ENCODE results near the gene C17orf113.
"Not testable (repeated sequence)": the region's sequence is repeated elsewhere in the genome, so short reads cannot be mapped to it uniquely, and the experiment has no call there.

The C17orf113 gene

DNA sequence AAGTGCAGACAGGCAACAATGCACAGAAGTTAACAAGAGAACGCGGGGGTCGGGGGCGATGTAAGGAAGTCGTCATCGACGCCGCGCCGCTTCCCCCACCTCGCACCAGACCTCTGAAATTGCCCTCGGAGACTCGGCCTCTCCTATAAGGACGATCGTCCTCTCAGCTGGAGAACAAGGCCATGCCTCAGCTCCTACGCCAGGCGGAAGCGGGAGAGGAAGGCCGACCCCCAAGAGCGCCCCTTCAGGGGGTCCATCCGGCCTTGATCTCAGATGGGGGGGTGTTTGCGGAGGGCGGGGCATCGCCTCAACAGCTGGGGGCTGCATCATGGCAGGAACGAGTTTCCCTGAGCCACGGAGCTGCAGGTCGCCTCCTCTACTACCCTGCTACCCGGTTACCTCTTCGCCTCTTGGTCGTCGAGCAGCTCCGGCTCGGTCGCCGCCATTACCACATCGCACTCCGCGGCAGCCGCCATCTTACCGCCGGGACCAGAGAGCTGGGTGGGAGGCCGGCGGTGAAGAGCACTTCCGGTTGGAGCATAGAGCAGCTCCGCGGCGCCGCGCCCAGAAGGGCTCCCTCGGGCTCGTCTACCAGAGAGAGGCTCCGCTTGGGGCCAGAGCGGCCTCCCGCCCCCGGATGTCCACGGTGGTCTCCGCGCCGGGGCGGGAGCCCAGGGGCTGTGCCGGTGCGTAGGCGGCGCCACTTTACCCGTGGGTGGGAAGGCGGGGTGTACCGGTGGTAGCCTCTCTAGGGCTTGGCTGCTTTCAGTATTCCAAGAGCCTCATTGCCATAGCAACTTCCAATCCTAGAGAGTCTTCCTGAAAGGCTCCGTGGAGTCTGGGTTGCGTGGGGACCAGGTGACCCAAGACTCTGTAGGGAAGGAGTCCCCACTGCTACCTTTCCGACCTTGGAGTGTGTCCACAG lies 33.2 kb downstream of the C17orf113 start, which contains the start of gene DNAJC7:
DNAJC7 (minus strand) TSS at position 499 of the 925 bp plus-strand sequence; CDS start at position 476, 23 bp downstream.
- DNase-seq: peak; percentile 69 to 98 (median 89)

DNA sequence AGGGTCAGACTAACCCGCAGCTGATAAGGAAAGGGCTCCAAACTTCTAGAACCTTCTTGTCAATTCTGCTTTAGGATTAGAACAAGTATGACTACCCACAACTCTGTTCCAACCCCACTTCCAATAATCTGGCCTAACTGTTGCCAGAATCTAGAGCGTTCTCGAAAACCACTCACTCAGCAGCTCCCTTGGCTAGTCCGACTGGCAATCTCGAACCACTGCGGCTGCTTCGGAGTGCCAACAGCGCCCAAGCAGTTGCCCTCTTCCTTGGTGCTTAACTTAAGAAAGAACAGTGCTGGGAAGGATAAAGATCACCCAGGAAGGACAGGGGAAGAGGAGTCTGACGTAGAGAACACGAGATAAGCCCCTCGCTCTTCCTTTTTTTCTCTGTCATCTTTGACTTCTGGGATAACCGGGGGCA lies 34.0 kb downstream of the C17orf113 start:
- peak in 13 of 58 donors; percentile 7 to 49 (median 26) for DNase-seq

DNA sequence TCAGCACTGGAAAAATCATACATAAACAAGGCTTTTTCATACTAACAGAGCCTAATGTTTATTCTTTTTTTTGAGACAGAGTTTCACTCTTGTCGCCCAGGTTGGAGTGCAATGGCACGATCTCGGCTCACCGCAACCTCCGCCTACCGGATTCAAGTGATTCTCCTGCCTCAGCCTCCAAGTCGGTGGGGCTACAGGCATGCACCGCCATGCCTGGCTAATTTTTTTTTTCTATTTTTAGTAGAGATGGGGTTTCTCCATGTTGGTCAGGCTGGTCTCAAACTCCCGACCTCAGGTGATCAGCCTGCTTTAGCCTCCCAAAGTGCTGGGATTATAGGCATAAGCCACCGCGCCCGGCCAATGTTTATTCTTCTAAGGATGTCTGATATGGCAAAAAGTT lies 36.7 kb downstream of the C17orf113 start:
- not testable (repeated sequence) for DNase-seq

DNA sequence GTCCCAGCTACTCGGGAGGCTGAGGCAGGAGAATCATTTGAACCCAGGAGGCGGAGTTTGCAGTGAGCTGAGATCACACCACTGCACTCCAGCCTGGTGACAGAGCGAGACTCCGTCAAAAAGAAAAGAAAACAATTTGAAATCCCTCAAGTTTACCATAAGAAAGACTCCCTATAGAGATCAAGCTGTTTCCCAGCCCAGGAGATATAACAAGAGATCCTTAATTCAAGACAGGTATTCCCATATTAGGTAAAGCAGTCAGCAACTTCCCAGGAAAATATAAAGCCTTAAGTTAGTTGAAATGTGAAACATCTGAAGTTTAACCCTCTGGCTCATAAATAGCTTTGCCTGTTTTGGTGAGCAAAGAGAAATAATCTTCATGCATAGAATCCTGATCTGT lies 38.0 kb downstream of the C17orf113 start:
- not testable (repeated sequence) for DNase-seq

DNA sequence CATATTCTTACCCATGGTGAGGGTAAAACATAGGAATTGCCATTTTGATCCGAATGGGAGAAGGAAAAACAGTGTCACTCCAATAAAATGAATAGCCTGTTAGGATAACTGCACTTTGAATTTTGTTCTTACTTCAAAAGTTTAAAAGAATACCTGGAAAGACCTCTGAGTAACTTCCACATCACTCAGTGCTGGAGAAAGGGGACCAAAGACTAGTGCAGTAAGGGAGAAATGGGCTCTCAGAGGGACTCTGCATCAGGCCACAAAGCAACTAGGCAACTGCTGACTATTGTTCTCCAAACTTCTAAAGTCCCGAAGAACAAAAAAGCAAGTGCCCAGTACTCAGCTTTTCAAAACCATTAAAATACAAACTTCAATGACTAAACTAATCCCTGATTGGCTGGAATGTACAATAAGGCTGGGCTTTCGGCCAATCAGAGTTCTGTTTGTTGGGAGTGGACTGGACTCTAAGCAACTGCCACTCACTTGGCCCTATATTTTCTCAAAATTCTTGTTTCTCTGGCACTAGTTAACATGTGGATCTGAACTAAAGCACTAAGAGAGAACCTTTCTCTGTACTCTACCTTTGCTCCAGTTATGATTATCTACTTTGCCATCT lies 39.4 kb downstream of the C17orf113 start:
- DNase-seq: peak in 1 of 58 donors; percentile 27

DNA sequence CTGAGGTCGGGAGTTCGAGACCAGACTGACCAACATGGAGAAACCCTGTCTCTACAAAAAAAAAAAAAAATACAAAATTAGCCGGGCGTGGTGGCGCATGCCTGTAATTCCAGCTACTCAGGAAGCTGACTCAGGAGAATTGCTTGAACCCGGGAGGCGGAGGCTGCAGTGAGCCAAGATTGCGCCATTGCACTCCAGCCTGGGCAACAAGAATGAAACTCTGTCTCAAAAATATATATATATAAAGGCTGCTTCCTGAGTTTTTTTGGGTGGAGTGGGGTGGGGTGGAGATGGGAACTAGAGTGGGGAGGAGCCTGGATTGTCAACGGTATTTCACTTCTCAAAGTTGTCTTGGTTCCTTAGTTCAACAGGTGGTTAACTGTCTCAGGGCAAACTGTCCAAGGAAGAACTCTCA lies 40.1 kb downstream of the C17orf113 start:
- not testable (repeated sequence) for DNase-seq

DNA sequence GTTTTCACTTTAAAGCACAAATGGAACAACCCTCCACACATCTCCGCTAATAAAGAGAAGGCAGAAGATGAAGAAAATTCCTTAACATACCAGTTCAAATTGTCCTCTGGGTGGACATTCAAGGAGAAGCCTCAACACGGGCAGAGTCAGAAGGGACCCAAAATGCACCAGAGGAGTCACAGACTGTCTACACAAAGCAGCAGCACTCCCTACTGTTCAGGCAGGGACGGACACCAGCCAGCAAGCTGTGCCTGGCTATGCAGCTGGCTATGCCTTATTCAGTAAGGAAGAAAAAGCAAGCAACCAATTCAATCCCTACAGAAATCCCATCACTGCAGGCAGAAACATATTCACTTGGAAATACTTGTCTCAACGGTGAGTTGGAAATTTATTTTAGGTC lies 41.2 kb downstream of the C17orf113 start:
- DNase-seq: peak in 47 of 58 donors; percentile 2 to 85 (median 43)

DNA sequence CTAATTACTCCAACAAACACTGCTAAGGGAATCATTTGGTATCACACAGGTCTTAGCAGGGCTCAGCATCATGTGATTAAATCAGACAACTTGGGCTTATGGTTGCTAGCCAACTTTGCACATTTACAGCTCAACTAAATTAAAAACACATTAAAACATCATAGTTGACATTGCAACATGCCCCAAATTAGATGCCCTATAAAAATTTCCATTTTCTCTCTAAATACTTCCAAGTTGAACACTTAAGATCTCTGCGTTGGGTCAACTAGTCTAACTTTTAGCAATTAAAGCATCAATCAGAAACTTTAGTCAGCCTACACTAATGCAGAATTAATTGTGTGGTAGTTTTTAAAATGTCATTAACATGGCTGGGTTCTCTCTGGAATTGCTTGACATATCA lies 45.2 kb downstream of the C17orf113 start:
- no peak for DNase-seq

DNA sequence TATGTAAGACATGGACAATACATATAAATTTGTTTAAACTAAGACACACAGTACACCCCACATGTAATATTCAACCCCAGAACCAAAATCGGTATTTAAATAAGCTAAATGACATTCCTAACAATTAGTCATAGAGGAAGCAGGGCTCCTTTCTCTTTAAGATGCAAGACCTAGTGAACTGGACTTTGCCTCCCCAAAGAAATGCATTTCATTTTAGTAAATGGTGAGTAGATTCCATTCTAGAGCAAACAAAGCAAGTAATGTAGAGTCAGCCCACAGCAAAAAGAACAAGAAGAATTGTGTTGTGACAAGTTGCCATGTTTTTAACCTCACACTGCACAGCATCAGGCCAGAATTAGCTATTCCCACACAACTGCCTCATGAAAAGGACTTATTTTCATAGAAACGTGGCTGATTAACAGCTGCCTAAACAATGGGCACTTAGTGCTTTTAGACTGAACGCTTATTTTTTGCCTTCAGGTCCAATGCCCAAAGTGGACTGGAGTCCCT lies 47.6 kb downstream of the C17orf113 start:
- peak in 5 of 58 donors; percentile 24 to 63 (median 36) for DNase-seq

DNA sequence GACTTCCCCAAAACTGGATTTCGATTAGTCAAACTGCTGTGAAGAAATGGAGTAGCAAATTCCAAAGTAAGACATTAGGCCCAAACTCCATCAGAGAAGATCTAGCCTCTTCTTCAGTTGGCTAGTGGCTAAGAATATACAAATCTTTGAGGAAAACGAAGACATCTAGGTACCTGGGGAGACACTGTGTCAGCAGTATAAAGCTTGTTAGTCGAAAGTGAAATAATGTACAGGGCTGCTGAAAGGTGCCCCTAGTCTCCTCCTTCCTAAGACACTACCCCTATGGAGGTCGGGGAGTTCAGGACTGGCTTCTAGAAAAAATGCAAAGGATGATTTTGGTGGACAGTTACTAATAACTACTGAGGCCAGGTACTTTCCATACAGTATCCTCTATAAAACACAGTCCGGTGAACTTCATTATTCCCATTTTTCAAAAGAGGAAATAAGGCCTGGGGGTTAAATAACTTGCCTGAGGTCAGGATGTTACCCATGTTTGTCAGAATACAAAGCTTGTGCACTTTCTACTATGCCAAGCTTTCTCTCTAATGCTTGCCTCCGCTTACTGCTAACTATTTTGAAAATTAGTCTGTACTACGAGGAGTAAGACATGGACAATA lies 48.1 kb downstream of the C17orf113 start:
- DNase-seq: no peak

DNA sequence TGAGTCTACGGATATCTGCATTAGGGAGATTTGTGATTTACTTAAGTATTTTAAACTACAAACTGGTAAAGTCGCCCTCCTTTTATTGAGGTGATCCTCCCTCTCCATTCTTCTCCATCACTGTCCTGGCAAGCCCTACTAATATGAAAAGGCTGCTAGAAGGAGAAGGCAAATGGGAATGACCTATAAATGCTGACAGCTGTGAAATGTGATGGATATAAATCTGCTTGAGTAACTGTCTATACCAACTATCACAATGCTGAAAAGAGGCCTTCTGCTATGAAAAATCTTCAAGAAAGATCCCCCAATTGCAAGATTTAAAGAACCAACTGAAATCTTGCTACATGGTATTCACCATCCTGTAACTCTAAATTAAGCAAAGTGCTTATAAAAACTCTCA lies 48.7 kb downstream of the C17orf113 start:
- no peak for DNase-seq

DNA sequence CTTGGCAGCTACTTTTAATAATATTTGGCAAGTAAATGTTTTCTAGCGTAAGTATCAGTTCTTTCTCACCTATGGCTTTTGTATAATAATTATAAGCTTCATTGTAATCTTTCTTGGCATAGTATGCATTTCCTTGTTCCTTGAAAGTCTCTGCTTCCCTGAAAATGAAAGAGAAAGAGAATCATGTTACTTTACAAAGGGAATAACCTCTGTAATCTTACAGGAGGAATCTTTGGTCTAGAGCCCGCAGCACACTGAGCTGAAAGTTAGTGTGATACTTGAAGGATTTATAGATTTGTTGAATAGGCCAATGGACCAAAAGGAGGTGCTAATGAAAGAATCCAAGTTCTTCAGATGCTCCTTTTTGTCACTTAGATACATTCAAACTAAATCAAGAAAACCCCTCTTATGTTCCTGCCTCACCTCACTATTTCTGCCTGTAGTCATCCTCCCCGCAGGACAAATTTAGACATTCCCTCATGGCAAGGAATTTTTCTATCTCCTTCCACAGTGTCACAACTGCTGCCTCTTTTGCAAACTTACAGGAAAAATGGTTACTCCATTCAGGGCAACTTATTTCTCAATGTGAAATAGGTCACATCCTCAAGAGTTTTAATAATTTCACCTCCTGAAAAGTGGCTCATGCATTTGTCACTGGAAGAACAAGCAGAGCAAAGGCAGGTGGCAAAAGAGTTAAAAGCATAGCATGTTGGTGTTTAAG lies 49.8 kb downstream of the C17orf113 start:
- no peak for DNase-seq

DNA sequence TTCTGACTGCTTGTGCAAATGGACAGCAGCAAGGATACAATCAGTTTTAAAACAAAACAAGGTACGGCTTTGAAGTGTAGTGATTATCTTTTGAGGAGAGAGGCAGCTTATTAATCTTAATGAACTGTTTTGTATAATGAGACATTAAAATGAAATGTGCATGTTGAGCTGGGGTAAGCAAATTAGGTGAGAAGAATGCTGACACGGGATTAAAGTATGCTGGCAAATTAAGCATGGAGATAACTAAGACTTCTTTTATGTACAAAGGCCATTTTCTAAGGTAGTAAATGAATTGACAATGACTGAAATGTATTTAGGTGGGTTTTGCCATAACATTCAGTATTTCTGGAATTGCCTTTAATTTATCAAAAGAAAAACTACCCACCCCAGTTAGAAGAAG lies 51.9 kb downstream of the C17orf113 start:
- no peak for DNase-seq

DNA sequence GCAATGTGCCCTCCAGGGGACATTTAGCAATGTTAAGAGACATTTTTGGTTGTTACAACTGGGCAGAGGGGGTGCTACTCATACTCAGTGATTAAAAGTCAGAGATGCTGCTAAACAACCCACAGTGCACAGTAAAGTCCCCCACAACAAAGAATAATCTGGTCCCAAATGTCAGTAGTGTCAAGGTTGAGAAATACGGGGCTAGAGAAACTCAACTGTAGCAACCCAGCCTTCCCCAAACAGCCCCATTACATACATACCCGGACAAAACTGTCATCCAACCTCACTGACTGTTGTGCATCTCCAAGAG lies 53.6 kb downstream of the C17orf113 start:
- no peak for DNase-seq

DNA sequence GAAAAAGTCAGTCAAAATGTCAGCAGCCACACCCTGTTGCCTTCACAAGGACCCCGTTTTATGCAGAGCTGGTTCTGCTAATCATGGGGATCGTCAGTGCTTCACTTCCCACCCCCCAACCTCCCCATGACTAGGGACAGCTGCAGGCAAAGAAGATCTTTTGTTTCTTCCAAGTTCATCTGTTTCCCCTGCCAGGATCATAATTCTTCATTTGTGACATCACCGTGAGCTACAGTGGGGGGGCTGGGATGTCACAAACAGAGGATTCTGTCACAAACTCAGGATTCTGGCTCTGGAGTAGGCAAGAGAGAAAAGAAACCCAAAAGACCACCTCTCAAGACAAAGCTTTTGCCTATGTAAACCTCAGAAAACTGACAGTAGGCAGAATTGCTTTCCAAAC lies 57.8 kb downstream of the C17orf113 start:
- peak in 42 of 58 donors; percentile 16 to 91 (median 63) for DNase-seq

DNA sequence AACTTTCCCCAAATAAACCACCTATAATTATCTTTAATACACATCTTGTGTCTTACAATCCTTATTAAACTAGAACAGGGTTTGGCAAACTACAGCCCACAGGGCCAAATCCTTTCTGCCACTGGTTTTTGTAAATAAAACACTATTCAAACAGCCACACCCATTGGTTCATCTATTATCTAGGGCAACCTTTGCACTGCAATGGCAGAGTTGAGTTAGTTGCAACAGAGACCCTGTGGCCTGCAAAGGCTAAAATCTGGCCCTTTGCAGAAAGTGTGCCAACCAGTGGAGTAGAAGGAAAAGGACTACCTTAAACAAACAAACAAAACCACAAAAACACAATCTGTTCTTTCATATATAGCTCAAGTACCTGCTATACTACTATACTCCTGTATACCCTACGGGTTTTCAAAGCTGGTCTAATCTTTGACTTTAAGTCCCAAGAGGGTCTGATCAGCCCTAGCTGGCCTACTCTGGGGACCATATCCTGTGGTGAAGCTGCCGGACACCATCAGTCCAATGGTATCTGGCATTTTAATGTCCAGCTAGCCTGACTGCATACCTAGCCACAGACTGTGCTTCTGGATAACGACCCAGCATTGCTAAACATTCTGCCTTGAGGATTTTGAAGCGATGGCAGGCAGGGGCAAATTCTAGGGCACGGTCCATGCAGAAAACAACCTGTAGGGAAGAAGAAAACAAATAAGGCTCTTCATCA lies 60.5 kb downstream of the C17orf113 start:
- no peak for DNase-seq

DNA sequence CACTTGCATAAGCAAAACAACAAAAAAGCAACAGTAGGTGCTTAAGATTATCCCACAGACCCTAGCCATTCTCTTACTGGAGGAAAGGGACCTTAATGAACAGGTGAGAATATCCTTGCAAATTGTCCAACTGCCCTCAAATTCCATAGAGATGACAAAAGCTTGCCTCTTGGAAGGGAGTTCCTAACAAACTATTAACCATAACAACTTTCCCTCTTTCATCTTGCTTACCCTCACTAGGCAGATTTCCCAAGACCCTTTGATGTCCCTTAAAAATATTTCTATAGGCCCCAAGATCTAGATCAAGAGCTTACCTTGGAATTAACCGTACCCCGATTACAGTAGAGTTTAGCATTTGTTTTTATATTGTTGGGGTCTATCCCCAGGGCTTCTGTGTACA lies 62.0 kb downstream of the C17orf113 start:
- DNase-seq: no peak

All from anterior cingulate cortex (tissue), 58 donors.